Measurements from ENCODE around the gene KRT40.

KRT40 gene

DNA sequence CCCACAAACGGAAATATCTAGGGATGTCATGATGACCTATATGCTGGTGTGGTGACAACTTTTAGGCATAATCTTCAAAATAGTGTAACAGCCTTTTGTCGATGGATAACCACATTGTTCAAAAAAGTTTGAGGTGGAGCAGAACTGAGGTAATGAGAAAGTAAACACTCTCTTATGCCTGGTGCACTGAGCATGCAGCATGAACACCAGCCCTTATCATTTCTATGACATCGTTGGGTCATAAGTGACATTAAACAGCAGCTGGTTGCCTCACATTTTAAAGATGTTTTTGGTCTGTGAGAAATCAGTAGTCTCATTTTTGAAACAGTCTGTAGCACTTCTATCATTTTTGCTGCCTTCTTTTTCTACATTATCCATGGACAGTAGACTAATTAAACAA lies 48.5 kb downstream of the KRT40 start:
- peaks cover 43% of the 10 kb centered on the region for H3K4me1 Mint-ChIP-seq
- no peaks in the 10 kb centered on the region for H3K9me3 Mint-ChIP-seq
- peak overlapping the region in 1 of 3 experiments; percentile 39 for H3K27ac Mint-ChIP-seq
- no peaks in the 10 kb centered on the region for H3K36me3 Mint-ChIP-seq (ENCODE audit: low read depth)
- H3K4me3 Mint-ChIP-seq: no peak overlapping the region
- TF ChIP-seq, protein P1, sequence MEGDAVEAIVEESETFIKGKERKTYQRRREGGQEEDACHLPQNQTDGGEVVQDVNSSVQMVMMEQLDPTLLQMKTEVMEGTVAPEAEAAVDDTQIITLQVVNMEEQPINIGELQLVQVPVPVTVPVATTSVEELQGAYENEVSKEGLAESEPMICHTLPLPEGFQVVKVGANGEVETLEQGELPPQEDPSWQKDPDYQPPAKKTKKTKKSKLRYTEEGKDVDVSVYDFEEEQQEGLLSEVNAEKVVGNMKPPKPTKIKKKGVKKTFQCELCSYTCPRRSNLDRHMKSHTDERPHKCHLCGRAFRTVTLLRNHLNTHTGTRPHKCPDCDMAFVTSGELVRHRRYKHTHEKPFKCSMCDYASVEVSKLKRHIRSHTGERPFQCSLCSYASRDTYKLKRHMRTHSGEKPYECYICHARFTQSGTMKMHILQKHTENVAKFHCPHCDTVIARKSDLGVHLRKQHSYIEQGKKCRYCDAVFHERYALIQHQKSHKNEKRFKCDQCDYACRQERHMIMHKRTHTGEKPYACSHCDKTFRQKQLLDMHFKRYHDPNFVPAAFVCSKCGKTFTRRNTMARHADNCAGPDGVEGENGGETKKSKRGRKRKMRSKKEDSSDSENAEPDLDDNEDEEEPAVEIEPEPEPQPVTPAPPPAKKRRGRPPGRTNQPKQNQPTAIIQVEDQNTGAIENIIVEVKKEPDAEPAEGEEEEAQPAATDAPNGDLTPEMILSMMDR (IDR thresholded peaks at IDR 0.05; ENCODE audit: unreplicated experiment in 3 of 3): no peak
- H3K27me3 Mint-ChIP-seq (ENCODE audit: low read depth): peaks cover 15% of the 10 kb centered on the region

DNA sequence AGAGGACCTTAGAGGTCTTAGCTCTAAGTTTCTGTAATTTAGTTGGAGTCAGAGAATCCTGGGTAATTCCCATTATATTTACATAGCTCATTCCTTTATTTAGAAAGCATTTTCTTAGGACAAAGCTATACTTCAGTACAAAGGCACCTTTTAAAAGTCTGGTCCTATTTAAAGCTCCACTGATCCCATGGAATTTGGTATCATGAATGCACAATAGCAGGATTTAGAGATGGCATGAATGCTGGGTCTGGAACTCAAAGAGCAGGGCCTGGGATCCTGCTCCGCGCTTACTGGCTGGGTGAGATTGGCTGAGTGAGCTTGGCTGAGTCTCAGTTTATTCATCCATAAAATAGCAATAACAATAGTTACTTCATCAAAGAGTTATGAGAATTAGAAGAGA lies 51.5 kb downstream of the KRT40 start:
- peaks cover 4% of the 10 kb centered on the region for H3K27me3 Mint-ChIP-seq (ENCODE audit: low read depth)
- no peaks in the 10 kb centered on the region for H3K9me3 Mint-ChIP-seq

DNA sequence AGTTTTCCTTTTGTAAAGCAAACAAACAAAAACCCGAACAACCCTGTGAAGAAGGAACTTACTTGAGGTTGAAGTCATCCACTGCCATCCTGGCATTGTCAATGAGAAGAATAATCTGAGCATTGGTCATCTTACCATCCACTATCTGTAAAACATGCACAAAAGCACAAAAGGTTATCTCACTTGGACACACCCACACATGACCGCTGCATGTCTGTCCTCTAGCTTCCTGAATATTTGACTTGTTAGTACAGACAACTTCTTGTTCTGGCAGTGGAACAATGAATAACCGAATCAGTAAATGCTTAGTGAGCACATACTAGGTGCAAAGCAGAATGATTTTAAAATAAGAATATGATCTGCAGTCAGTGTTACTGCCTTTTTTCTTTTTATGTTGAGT lies 52.8 kb downstream of the KRT40 start:
- H3K36me3 Mint-ChIP-seq (ENCODE audit: low read depth): no peaks in the 10 kb centered on the region
- TF ChIP-seq, protein P1 (IDR thresholded peaks at IDR 0.05; ENCODE audit: unreplicated experiment in 3 of 3): no peak
- H3K4me1 Mint-ChIP-seq: peaks cover 19% of the 10 kb centered on the region
- H3K9me3 Mint-ChIP-seq: no peaks in the 10 kb centered on the region
- no peaks in the 10 kb centered on the region for H3K27me3 Mint-ChIP-seq (ENCODE audit: low read depth)
- no peak overlapping the region for H3K4me3 Mint-ChIP-seq
- H3K27ac Mint-ChIP-seq: no peak overlapping the region

More for the DNA sequence above, 51.5 kb downstream of the KRT40 start:
- Mint-ChIP-seq H3K4me1 (peaks cover 27% of the 10 kb centered on the region), H3K36me3 (ENCODE audit: low read depth) (no peaks in the 10 kb centered on the region), H3K27ac (peak overlapping the region; percentile 84 to 92 (median 86)), H3K4me3 (no peak overlapping the region)
- TF ChIP-seq, protein P1 (IDR thresholded peaks at IDR 0.05; ENCODE audit: unreplicated experiment in 3 of 3): no peak
